B cell (primary cell): Measurements from ENCODE around the gene ZNF346.

Experiments
- CTCF ChIP-seq: fragments of 200-600 bp; IDR thresholded peaks from one replicate; pipeline ENCODE4 v1.8.0; 2022; ENCODE audit warnings: antibody characterized with exemption, mild to moderate bottlenecking
- EZH2 ChIP-seq: IDR thresholded peaks from 2 replicates; pipeline ENCODE4 v1.6.1; 2012; ENCODE audit warnings: borderline replicate concordance, low read depth, mild to moderate bottlenecking, moderate library complexity, low read length; ENCODE audit not compliant: insufficient read depth, poor library complexity, severe bottlenecking

- TF ChIP-seq CTCF (no peak), EZH2 (no peak)
Observed at GRCh38 chr5:177010153-177010552, 12.3 kb upstream of the ZNF346 start.
